Fibroblast of lung (primary cell): ENCODE measurements around the gene AP3D1.

Source experiments
- CTCF ChIP-seq, 2 donors: IDR thresholded peaks in 1 of 2; conservative IDR thresholded peaks in 1 of 2; 1 replicate in 1 of 2; 2 replicates in 1 of 2; pipeline ENCODE4 v1.5.1; 2011 to 2012; ENCODE audit warnings: low read length in 2 of 2, control low read depth in 1 of 2, inconsistent platforms in 1 of 2, low read depth in 1 of 2, mild to moderate bottlenecking in 1 of 2
- EZH2 ChIP-seq: IDR thresholded peaks from 2 replicates; pipeline ENCODE4 v1.5.1; 2012; ENCODE audit warnings: low read length, control low read depth, mild to moderate bottlenecking; ENCODE audit errors: missing control alignments

DNA sequence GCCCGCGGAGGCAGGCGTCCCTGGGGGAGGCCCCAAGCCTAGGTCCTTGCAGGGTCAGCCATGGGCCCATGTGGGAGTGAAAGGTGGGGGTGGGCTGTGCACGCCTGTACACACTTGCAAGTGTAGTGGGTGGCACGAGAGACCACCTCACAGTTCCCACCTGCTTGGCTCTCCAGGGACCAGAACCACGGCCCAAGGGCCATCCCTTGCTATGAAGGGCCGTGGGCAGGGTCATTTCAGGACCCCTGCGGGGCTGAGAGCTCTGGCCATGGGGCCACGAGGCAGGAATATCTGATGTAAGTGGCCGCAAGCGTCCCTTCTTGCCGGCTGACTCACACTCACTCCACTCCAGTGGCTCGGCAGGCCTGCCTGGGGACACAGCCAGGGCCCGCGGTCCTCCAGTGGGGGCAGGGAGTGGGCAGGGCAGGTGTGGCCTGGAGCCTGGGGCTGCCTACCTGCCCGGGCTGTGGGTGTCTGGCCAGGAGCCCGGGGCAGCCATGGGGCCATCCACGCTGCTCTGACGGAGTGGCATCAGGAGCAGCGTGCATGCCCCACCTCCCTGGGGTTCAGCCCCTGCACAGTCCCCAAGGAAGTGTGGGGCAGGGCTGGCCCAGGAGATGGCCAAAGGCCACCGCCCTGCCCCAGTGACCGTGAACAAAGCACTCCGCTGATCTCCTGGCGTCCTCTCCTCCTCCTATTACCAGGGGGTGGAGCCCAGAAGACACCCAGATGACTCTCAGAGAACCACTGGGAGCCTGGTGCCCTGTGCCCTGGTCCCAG, 91.8 kb downstream of the AP3D1 start:
- TF ChIP-seq CTCF (conservative IDR thresholded peaks at IDR 0.05 in 1 of 2, IDR thresholded peaks at IDR 0.05 in 1 of 2; ENCODE audit: low read depth in 1 of 2, low read length in 2 of 2): no peak
- TF ChIP-seq EZH2: no peak
